Right lobe of liver (tissue), 4 donors: ENCODE measurements around the gene B4GALNT1.

Source experiments
- CTCF ChIP-seq, 4 donors: fragments of 200-600 bp in 3 of 4; fragments of 450-650 bp in 1 of 4; IDR thresholded peaks; one replicate each; pipeline versions ENCODE4 v1.5.1 to v1.8.0; 2016 to 2022; ENCODE audit warnings: antibody characterized with exemption in 4 of 4, mild to moderate bottlenecking in 2 of 4
- POLR2A ChIP-seq: fragments of 450-650 bp; IDR thresholded peaks from one replicate; pipeline ENCODE4 v1.6.1; 2017; ENCODE audit warnings: antibody characterized with exemption, mild to moderate bottlenecking
- donor health status: DM: no; HTN: no; CAD: no.
- donor health status: DM: no; HTN: no; CAD: no.
- donor health status: DM: no; HTN: yes; CAD: no.

DNA sequence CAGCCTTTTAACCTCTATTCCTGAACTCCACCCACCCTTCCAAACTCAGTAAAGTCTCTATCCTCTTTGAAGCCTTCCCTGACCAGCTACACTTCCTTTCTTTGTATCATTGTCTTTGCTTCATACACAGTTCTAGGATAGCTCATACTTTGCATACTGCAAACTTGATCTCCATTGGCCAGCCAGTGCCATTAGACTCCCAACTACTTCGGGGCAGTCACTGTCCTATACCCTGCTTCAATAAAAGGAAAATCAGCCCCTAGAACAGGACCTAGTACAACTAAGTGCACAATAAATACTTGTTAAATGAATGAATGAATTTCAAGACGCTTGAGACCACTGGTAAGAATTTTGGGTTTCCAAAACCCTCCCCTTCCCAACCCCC is 42.5 kb downstream of the B4GALNT1 start:
- no peak for TF ChIP-seq CTCF (IDR thresholded peaks at IDR 0.05)
- TF ChIP-seq POLR2A: no peak
